HCT116 (cell line): ENCODE data around the gene TMTC3. TPM values are rescaled to one million over a fixed set of nuclear protein-coding genes. Genes with fewer than 3 reads are reported as not detected.

Source experiments
- ATAC-seq: fragments of 200-7000 bp; cut with Tn5 transposase; 2 replicates; pipeline ENCODE4 v1.9.1; 2020; ENCODE audit warnings: mild to moderate bottlenecking, moderate library complexity
- BruUV-seq: library from RNA; stranded (reverse); fragments of 400-500 nt; replicated peaks from 2 replicates; lab custom pipeline; 2021; lab: Mats Ljungman, UMichigan
- CTCF ChIA-PET: fragments of 300-600 bp; sonication (Branson Sonifier 250); formaldehyde crosslinking; loops from one replicate; lab custom pipeline; 2021; ENCODE audit warnings: antibody characterized with exemption; lab: Charles Lee
- POLR2A ChIA-PET: fragments of 300-600, 350-600 bp; sonication (Branson Sonifier 250); formaldehyde crosslinking; loops from one replicate; lab custom pipeline; 2021; ENCODE audit warnings: antibody characterized with exemption; lab: Charles Lee
- RAD21 ChIA-PET, 2 experiments: fragments of 300-600 bp; sonication (Branson Sonifier 250); formaldehyde crosslinking; loops; one replicate each; lab custom pipeline; 2023; ENCODE audit warnings: low total read pairs in 2 of 2; ENCODE audit not compliant: uncharacterized antibody in 2 of 2, unreplicated experiment in 2 of 2, low non-redundant PET in 1 of 2; lab: Charles Lee
- DNase-seq: peaks from one replicate; pipeline ENCODE4 v3.0.0-alpha.2; 2010; ENCODE audit warnings: low read depth, low spot score
- H2AFZ ChIP-seq: fragments of 200-600 bp; shearing (Covaris generic), sonication (generic); 2 replicates; pipeline ENCODE4 v1.6.1; 2017; ENCODE audit warnings: low read depth, mixed run types, mixed read lengths, antibody characterized with exemption, low read length; ENCODE audit not compliant: poor library complexity, severe bottlenecking
- H3K27ac ChIP-seq: 2 replicates; pipeline ENCODE4 v1.5.1; 2012; ENCODE audit warnings: low read depth, low read length
- H3K27me3 ChIP-seq: fragments of 200-600 bp; sonication (generic); 2 replicates; pipeline ENCODE4 v1.6.1; 2016; ENCODE audit warnings: mixed run types, low read length, mixed read lengths; ENCODE audit not compliant: insufficient read depth
- H3K36me3 ChIP-seq, 2 experiments: fragments of 200-500 bp in 1 of 2; fragments of 200-600 bp in 1 of 2; sonication (Bioruptor generic) in 1 of 2; sonication (generic) in 1 of 2; 2 replicates each; pipeline versions ENCODE4 v1.5.1 to v1.6.1; 2014 to 2016; ENCODE audit warnings: low read length in 2 of 2, inconsistent platforms in 1 of 2, mixed read lengths in 1 of 2, mixed run types in 1 of 2; ENCODE audit not compliant: insufficient read depth in 2 of 2, control insufficient read depth in 1 of 2
- H3K4me1 ChIP-seq, 2 experiments: fragments of 200-600 bp in 1 of 2; sonication (generic) in 1 of 2; 2 replicates each; pipeline versions ENCODE4 v1.5.1 to v1.6.1; 2012 to 2017; ENCODE audit warnings: low read length in 2 of 2, inconsistent platforms in 1 of 2, mild to moderate bottlenecking in 1 of 2, mixed read lengths in 1 of 2, mixed run types in 1 of 2, moderate library complexity in 1 of 2; ENCODE audit not compliant: insufficient read depth in 2 of 2, control insufficient read depth in 1 of 2
- H3K4me2 ChIP-seq: fragments of 200-600 bp; sonication (generic); 2 replicates; pipeline ENCODE4 v1.6.1; 2017; ENCODE audit warnings: mixed run types, low read length, mixed read lengths
- H3K4me3 ChIP-seq, 2 experiments: fragments of 200-600 bp in 1 of 2; sonication (generic) in 1 of 2; replicated peaks in 1 of 2; 2 replicates each; pipeline ENCODE4 v1.5.1; 2011 to 2016; ENCODE audit warnings: low read length in 2 of 2, control low read depth in 1 of 2, low read depth in 1 of 2, mild to moderate bottlenecking in 1 of 2, mixed read lengths in 1 of 2, mixed run types in 1 of 2
- H3K79me2 ChIP-seq: fragments of 200-600 bp; sonication (generic); 2 replicates; pipeline ENCODE4 v1.6.1; 2017; ENCODE audit warnings: mild to moderate bottlenecking, mixed run types, low read length, moderate library complexity, mixed read lengths; ENCODE audit not compliant: insufficient read depth
- H3K9ac ChIP-seq: fragments of 200-600 bp; sonication (generic); 2 replicates; pipeline ENCODE4 v1.6.1; 2016; ENCODE audit warnings: low read length, mixed read lengths
- H3K9me2 ChIP-seq: fragments of 200-600 bp; sonication (generic), shearing (Covaris generic); 2 replicates; pipeline ENCODE4 v1.6.1; 2017; ENCODE audit warnings: mixed run types, mild to moderate bottlenecking, moderate library complexity; ENCODE audit not compliant: insufficient read depth
- H3K9me3 ChIP-seq, 2 experiments: fragments of 200-500 bp in 1 of 2; fragments of 200-600 bp in 1 of 2; sonication (Bioruptor generic) in 1 of 2; sonication (generic) in 1 of 2; 2 replicates each; pipeline ENCODE4 v1.6.1; 2014 to 2017; ENCODE audit warnings: low read length in 2 of 2, mixed read lengths in 2 of 2, inconsistent platforms in 1 of 2, low read depth in 1 of 2, mild to moderate bottlenecking in 1 of 2, mixed run types in 1 of 2, moderate library complexity in 1 of 2; ENCODE audit not compliant: control insufficient read depth in 1 of 2, insufficient read depth in 1 of 2
- H4K20me1 ChIP-seq: fragments of 200-600 bp; sonication (generic), shearing (Covaris generic); 2 replicates; pipeline ENCODE4 v1.6.1; 2017; ENCODE audit warnings: mixed run types, mild to moderate bottlenecking, moderate library complexity; ENCODE audit not compliant: insufficient read depth
- ATF3 ChIP-seq: IDR thresholded peaks from 2 replicates; pipeline ENCODE4 v1.6.1; 2012
- CBX3 ChIP-seq: IDR thresholded peaks from 2 replicates; pipeline ENCODE4 v1.6.1; 2012; ENCODE audit warnings: low read depth
- CEBPB ChIP-seq: IDR thresholded peaks from 2 replicates; pipeline ENCODE4 v1.6.1; 2012; ENCODE audit warnings: low read depth
- CTCF ChIP-seq, 3 experiments: fragments of 200-600 bp in 1 of 3; sonication (generic) in 1 of 3; IDR thresholded peaks in 2 of 3; conservative IDR thresholded peaks in 1 of 3; 2 replicates each; pipeline ENCODE4 v1.5.1; 2012 to 2017; ENCODE audit warnings: low read depth in 2 of 3, low read length in 2 of 3, antibody characterized with exemption in 1 of 3, borderline replicate concordance in 1 of 3, control low read depth in 1 of 3, mild to moderate bottlenecking in 1 of 3, mixed read lengths in 1 of 3, mixed run types in 1 of 3, moderate library complexity in 1 of 3; ENCODE audit not compliant: insufficient read depth in 1 of 3
- EGR1 ChIP-seq: IDR thresholded peaks from 2 replicates; pipeline ENCODE4 v1.6.1; 2012; ENCODE audit warnings: low read depth
- ELF1 ChIP-seq: IDR thresholded peaks from 2 replicates; pipeline ENCODE4 v1.6.1; 2012; ENCODE audit warnings: low read depth, borderline replicate concordance
- EZH2 ChIP-seq: fragments of 200-600 bp; sonication (generic); IDR thresholded peaks from 2 replicates; pipeline ENCODE4 v1.6.1; 2017; ENCODE audit warnings: antibody characterized with exemption, mixed run types
- EZH2phosphoT487 ChIP-seq: fragments of 200-600 bp; IDR thresholded peaks from 2 replicates; pipeline ENCODE4 v1.6.1; 2018; ENCODE audit warnings: antibody characterized with exemption, borderline replicate concordance
- FOSL1 ChIP-seq: IDR thresholded peaks from 2 replicates; pipeline ENCODE4 v1.6.1; 2012; ENCODE audit warnings: low read depth
- JUND ChIP-seq: IDR thresholded peaks from 2 replicates; pipeline ENCODE4 v1.6.1; 2012
- POLR2A ChIP-seq: IDR thresholded peaks from 2 replicates; pipeline ENCODE4 v1.7.0; 2011; ENCODE audit warnings: borderline replicate concordance; ENCODE audit not compliant: insufficient read depth, insufficient read length; ENCODE audit errors: extremely low read depth
- POLR2AphosphoS5 ChIP-seq: IDR thresholded peaks from 2 replicates; pipeline ENCODE4 v1.6.1; 2011; ENCODE audit warnings: mild to moderate bottlenecking, low read depth, low read length, moderate library complexity
- SP1 ChIP-seq: IDR thresholded peaks from 2 replicates; pipeline ENCODE4 v1.6.1; 2012; ENCODE audit warnings: low read depth
- SRF ChIP-seq: IDR thresholded peaks from 2 replicates; pipeline ENCODE4 v1.6.1; 2012; ENCODE audit warnings: low read depth
- TCF7L2 ChIP-seq: IDR thresholded peaks from 2 replicates; pipeline ENCODE4 v1.7.0; 2011; ENCODE audit warnings: borderline replicate concordance, inconsistent platforms; ENCODE audit not compliant: insufficient read depth, insufficient read length; ENCODE audit errors: extremely low read depth
- YY1 ChIP-seq: IDR thresholded peaks from 2 replicates; pipeline ENCODE4 v1.6.1; 2011; ENCODE audit warnings: low read length, low read depth, moderate library complexity, mild to moderate bottlenecking; ENCODE audit not compliant: insufficient replicate concordance; ENCODE audit errors: extremely low read depth
- ZBTB33 ChIP-seq: IDR thresholded peaks from 2 replicates; pipeline ENCODE4 v1.6.1; 2011; ENCODE audit warnings: mild to moderate bottlenecking, low read length, moderate library complexity; ENCODE audit not compliant: insufficient replicate concordance; ENCODE audit errors: extremely low read depth
- ZNF274 ChIP-seq: fragments of 200-500 bp; sonication (Bioruptor generic); IDR thresholded peaks from 2 replicates; pipeline ENCODE4 v1.6.1; 2014; ENCODE audit warnings: mild to moderate bottlenecking, low read depth, low read length, inconsistent platforms
- intact Hi-C: fragments of 100-400 bp; cut with micrococcal nuclease; formaldehyde crosslinking; loops from 2 replicates; pipeline ENCODE4 v1.10.0; 2022
- total RNA-seq: library from RNA; stranded (reverse); gene quantifications from one replicate; pipeline ENCODE4 v1.2.1, GENCODE V29; 2021; ENCODE audit not compliant: unreplicated experiment
- TF ChIP-seq, protein P1 (sequence below): IDR thresholded peaks from 2 replicates; pipeline ENCODE4 v1.6.1; 2012
- TF ChIP-seq, protein P2 (sequence below): IDR thresholded peaks from 2 replicates; pipeline ENCODE4 v1.6.1; 2012; ENCODE audit warnings: low read depth

Gene TMTC3
- total RNA-seq, 1 experiment from 2014 or later = 22.5 TPM

- ChIA-PET POLR2A (no interaction called here), CTCF (no interaction called here), RAD21 (no interaction called here)
- ATAC-seq = no peak
- no peak overlapping the region for H3K27ac ChIP-seq
- intact Hi-C loops = no loop called here
- peaks cover 3 to 9% of the 10 kb centered on the region in 2 experiments; a peak in 1 of 4 replicates for H3K4me1 ChIP-seq
- no peak overlapping the region for H3K4me2 ChIP-seq
- no peaks in the 10 kb centered on the region for H4K20me1 ChIP-seq
- no peak overlapping the region for H3K4me3 ChIP-seq
- TF ChIP-seq ATF3 (no peak), EZH2phosphoT487 (no peak), TCF7L2 (no peak), CTCF (IDR thresholded peaks at IDR 0.05 in 2 of 3, conservative IDR thresholded peaks at IDR 0.05 in 1 of 3; ENCODE audit: borderline replicate concordance in 1 of 3, insufficient read depth in 1 of 3, low read depth in 2 of 3, low read length in 2 of 3) (no peak), POLR2A (no peak), SP1 (no peak), ELF1 (no peak), YY1 (no peak), EZH2 (no peak), FOSL1 (no peak), CBX3 (no peak), CEBPB (no peak), ZNF274 (no peak), JUND (no peak), SRF (no peak), EGR1 (no peak), ZBTB33 (no peak), POLR2AphosphoS5 (no peak)
- TF ChIP-seq, protein P1, sequence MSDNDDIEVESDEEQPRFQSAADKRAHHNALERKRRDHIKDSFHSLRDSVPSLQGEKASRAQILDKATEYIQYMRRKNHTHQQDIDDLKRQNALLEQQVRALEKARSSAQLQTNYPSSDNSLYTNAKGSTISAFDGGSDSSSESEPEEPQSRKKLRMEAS = no peak
- TF ChIP-seq, protein P2, sequence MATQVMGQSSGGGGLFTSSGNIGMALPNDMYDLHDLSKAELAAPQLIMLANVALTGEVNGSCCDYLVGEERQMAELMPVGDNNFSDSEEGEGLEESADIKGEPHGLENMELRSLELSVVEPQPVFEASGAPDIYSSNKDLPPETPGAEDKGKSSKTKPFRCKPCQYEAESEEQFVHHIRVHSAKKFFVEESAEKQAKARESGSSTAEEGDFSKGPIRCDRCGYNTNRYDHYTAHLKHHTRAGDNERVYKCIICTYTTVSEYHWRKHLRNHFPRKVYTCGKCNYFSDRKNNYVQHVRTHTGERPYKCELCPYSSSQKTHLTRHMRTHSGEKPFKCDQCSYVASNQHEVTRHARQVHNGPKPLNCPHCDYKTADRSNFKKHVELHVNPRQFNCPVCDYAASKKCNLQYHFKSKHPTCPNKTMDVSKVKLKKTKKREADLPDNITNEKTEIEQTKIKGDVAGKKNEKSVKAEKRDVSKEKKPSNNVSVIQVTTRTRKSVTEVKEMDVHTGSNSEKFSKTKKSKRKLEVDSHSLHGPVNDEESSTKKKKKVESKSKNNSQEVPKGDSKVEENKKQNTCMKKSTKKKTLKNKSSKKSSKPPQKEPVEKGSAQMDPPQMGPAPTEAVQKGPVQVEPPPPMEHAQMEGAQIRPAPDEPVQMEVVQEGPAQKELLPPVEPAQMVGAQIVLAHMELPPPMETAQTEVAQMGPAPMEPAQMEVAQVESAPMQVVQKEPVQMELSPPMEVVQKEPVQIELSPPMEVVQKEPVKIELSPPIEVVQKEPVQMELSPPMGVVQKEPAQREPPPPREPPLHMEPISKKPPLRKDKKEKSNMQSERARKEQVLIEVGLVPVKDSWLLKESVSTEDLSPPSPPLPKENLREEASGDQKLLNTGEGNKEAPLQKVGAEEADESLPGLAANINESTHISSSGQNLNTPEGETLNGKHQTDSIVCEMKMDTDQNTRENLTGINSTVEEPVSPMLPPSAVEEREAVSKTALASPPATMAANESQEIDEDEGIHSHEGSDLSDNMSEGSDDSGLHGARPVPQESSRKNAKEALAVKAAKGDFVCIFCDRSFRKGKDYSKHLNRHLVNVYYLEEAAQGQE = no peak
- H3K9me2 ChIP-seq = no peaks in the 10 kb centered on the region
- H3K79me2 ChIP-seq = no peaks in the 10 kb centered on the region
- no peaks in the 10 kb centered on the region for H3K9me3 ChIP-seq
- DNase-seq = no peak
- BruUV-seq = no TSS peak
- H2AFZ ChIP-seq = no peak overlapping the region
- H3K36me3 ChIP-seq = peaks cover 0 to 4% of the 10 kb centered on the region in 2 experiments; a peak in 2 of 4 replicates
- no peak overlapping the region for H3K9ac ChIP-seq
- no peaks in the 10 kb centered on the region for H3K27me3 ChIP-seq
Observed at GRCh38 chr12:88179436-88180014, 37.4 kb downstream of the TMTC3 start.
